ENCODE data around the gene RNF17. TPM values are rescaled to one million over a fixed set of nuclear protein-coding genes. Genes with fewer than 3 reads are reported as not detected.

Gene RNF17
- total and polyA plus RNA-seq, 2 donors (not counting 3 experiments of a cell fraction or from before 2014, with no cell fraction given) = 0.30 TPM; not detected in 1

DNA sequence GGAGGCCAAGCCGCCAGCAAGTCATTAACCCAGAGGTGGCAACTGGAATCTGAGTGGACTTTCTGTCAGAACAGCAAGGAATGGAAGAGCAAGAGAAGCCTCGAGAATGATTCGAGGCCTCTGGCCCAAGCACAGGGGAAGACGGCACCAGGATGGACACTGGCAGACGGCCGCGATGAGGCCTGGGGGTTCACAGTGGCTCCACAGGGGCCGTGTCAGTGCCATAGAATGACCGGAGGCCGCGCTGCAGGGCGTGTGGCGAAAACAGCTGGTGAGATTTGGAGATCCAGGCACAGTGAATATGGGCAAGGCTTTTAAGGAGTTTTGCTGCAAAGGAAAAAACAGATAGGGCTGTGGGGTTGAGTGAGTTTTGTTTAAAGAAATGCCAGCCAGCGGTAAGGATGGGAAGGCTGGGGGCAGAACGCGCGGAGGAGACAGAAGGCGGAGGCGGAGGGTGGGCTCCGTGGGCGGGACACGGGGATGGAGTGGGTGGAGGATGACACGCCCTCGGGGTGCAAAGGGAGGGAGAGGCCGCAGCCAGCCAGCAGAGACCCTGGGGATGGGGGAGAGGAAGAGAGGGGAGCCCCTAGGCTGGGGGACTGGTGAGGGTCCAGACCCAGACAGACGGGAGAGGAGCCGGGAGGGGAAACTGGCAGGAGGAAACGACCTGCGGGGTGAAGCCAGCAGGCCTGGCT lies 130.5 kb downstream of the RNF17 start:
- H3K36me3 ChIP-seq (ENCODE audit: control insufficient read depth in 2 of 2, extremely low read depth in 1 of 2, insufficient read depth in 2 of 2, low read length in 2 of 2) = peaks cover 0 to 3% of the 10 kb centered on the region in 2 experiments
- BruUV-seq (replicated peaks) = no TSS peak
- no peak overlapping the region for H3K4me3 ChIP-seq (replicated peaks in 1 of 3; ENCODE audit: insufficient read depth in 1 of 3, low read depth in 1 of 3, low read length in 3 of 3)
- no peak for TF ChIP-seq GATA2 (IDR thresholded peaks at IDR 0.05; ENCODE audit: insufficient read depth, insufficient read length, low read depth, low read length)
- no peak for TF ChIP-seq POLR2AphosphoS5 (IDR thresholded peaks at IDR 0.05; ENCODE audit: insufficient read depth, low read depth, low read length)
- no peak for TF ChIP-seq FOS (IDR thresholded peaks at IDR 0.05; ENCODE audit: borderline replicate concordance, insufficient read depth, low read length)
- TF ChIP-seq JUN (IDR thresholded peaks at IDR 0.05; ENCODE audit: borderline replicate concordance, insufficient read depth, insufficient read length, low read depth) = no peak
- no peak for TF ChIP-seq MYC (IDR thresholded peaks at IDR 0.05; ENCODE audit: low read depth, low read length)
- TF ChIP-seq, protein P1, sequence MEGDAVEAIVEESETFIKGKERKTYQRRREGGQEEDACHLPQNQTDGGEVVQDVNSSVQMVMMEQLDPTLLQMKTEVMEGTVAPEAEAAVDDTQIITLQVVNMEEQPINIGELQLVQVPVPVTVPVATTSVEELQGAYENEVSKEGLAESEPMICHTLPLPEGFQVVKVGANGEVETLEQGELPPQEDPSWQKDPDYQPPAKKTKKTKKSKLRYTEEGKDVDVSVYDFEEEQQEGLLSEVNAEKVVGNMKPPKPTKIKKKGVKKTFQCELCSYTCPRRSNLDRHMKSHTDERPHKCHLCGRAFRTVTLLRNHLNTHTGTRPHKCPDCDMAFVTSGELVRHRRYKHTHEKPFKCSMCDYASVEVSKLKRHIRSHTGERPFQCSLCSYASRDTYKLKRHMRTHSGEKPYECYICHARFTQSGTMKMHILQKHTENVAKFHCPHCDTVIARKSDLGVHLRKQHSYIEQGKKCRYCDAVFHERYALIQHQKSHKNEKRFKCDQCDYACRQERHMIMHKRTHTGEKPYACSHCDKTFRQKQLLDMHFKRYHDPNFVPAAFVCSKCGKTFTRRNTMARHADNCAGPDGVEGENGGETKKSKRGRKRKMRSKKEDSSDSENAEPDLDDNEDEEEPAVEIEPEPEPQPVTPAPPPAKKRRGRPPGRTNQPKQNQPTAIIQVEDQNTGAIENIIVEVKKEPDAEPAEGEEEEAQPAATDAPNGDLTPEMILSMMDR (IDR thresholded peaks at IDR 0.05; ENCODE audit: extremely low read depth in 1 of 2, insufficient read depth in 1 of 2, low read depth in 1 of 2, low read length in 2 of 2) = no peak
- TF ChIP-seq EZH2 (IDR thresholded peaks at IDR 0.05; ENCODE audit: borderline replicate concordance, low read depth, low read length, severe bottlenecking) = no peak
- TF ChIP-seq POLR2A (IDR thresholded peaks at IDR 0.05; ENCODE audit: low read depth, low read length) = no peak
- TF ChIP-seq, protein P2, sequence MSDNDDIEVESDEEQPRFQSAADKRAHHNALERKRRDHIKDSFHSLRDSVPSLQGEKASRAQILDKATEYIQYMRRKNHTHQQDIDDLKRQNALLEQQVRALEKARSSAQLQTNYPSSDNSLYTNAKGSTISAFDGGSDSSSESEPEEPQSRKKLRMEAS (IDR thresholded peaks at IDR 0.05; ENCODE audit: insufficient read depth, insufficient read length) = no peak
- H3K79me2 ChIP-seq (ENCODE audit: control insufficient read depth, insufficient read depth, low read length) = no peaks in the 10 kb centered on the region
- ChIA-PET POLR2A (no interaction called here), CTCF (no interaction called here)
- no peaks in the 10 kb centered on the region for H3K4me1 ChIP-seq (ENCODE audit: control insufficient read depth, extremely low read depth, insufficient read depth, low read length)
- no peaks in the 10 kb centered on the region for H4K20me1 ChIP-seq (replicated peaks; ENCODE audit: control insufficient read depth, extremely low read depth, insufficient read depth, low read length)
- H3K9me3 ChIP-seq (replicated peaks; ENCODE audit: control insufficient read depth, insufficient read depth, low read length) = no peaks in the 10 kb centered on the region
- no peak overlapping the region for H3K27ac ChIP-seq (ENCODE audit: insufficient read depth, low read depth, low read length)
- no peak for FAIRE-seq
- H3K4me2 ChIP-seq (ENCODE audit: insufficient read depth, low read length) = no peak overlapping the region
- no peaks in the 10 kb centered on the region for H3K27me3 ChIP-seq (ENCODE audit: control insufficient read depth in 2 of 2, insufficient read depth in 2 of 2, low read length in 2 of 2)
- no peaks in the 10 kb centered on the region for H3K9me1 ChIP-seq (replicated peaks; ENCODE audit: control insufficient read depth, extremely low read depth, insufficient read depth, low read length)
- H2AFZ ChIP-seq (ENCODE audit: low read depth, low read length) = no peak overlapping the region
- no peak for DNase-seq (ENCODE audit: low read depth, low spot score)
- dilution Hi-C loops (cut with MboI; ENCODE audit: extremely low pct_ligation_motif_present, low sequenced_read_pairs) (no loop called here), intact Hi-C loops (cut with micrococcal nuclease) (no loop called here)
- no peak overlapping the region for H3K9ac ChIP-seq (replicated peaks; ENCODE audit: extremely low read depth, insufficient read depth, low read length)

Measured in endothelial cell of umbilical vein (primary cell).